Sigmoid colon (tissue), 4 donors: ENCODE measurements around the gene RGS14.

ENCODE experiments used
- CTCF ChIP-seq, 4 experiments: fragments of 450-650 bp in 3 of 4; fragments of 200-600 bp in 1 of 4; IDR thresholded peaks; one replicate each; pipeline ENCODE4 v1.5.1; 2016 to 2019; ENCODE audit warnings: antibody characterized with exemption in 4 of 4, mild to moderate bottlenecking in 3 of 4, moderate library complexity in 2 of 4
- EP300 ChIP-seq, 4 donors: sonication (generic); formaldehyde crosslinking; IDR thresholded peaks; one replicate each; pipeline ENCODE4 v1.6.1; 2017; ENCODE audit warnings: antibody characterized with exemption in 4 of 4

GRCh38 chr5:177317959-177318377 is 39.8 kb upstream of the RGS14 start:
- TF ChIP-seq CTCF (IDR thresholded peaks at IDR 0.05) = peak; percentile 31 to 86 (median 70)
- no peak for TF ChIP-seq EP300 (IDR thresholded peaks at IDR 0.05)
